PC-9 (cell line): ENCODE results near the gene RBFOX1.

Experiments used
- EZH2 ChIP-seq: fragments of 200-600 bp; sonication (generic); IDR thresholded peaks from 2 replicates; pipeline ENCODE4 v1.8.0; 2017; ENCODE audit warnings: antibody characterized with exemption, low read depth
- TF ChIP-seq, protein P1 (sequence below): fragments of 200-600 bp; sonication (generic); conservative IDR thresholded peaks from 2 replicates; pipeline ENCODE4 v1.6.1; 2017; ENCODE audit warnings: mixed run types, antibody characterized with exemption, mild to moderate bottlenecking, moderate library complexity

DNA sequence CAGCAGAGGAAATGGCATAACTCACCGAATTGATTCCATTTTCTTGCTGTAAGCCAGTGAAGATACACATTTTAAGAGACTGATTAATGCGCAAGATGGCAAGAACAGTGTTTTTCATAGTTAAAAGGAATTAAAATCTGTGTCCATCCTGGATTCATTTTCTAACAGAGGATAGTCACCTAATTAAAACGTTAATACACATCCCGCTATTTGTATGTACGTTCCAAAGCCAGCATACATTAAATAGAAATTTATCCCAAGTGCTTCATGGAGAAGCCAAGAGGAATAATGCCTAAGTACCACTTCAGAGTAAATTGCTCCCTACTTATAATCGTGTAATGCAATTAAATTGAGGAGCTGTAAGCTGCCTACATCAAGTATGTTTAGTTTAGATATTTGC, 49.9 kb downstream of the RBFOX1 start:
- TF ChIP-seq, protein P1, sequence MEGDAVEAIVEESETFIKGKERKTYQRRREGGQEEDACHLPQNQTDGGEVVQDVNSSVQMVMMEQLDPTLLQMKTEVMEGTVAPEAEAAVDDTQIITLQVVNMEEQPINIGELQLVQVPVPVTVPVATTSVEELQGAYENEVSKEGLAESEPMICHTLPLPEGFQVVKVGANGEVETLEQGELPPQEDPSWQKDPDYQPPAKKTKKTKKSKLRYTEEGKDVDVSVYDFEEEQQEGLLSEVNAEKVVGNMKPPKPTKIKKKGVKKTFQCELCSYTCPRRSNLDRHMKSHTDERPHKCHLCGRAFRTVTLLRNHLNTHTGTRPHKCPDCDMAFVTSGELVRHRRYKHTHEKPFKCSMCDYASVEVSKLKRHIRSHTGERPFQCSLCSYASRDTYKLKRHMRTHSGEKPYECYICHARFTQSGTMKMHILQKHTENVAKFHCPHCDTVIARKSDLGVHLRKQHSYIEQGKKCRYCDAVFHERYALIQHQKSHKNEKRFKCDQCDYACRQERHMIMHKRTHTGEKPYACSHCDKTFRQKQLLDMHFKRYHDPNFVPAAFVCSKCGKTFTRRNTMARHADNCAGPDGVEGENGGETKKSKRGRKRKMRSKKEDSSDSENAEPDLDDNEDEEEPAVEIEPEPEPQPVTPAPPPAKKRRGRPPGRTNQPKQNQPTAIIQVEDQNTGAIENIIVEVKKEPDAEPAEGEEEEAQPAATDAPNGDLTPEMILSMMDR, result no peak
- no peak for TF ChIP-seq EZH2
